Keratinocyte (primary cell): ENCODE measurements around the gene TAF13. TPM values are rescaled to one million over a fixed set of nuclear protein-coding genes. Genes with fewer than 3 reads are reported as not detected.

Experiments
- DNase-seq: peaks from one replicate; pipeline ENCODE4 v3.0.0-alpha.2; 2011; ENCODE audit warnings: low read depth, missing footprints, low spot score
- FAIRE-seq: peaks from 2 replicates; lab custom pipeline; 2011; peaks lifted over from hg19 to GRCh38; lab: Jason Lieb, UNC
- H2AFZ ChIP-seq: 2 replicates; pipeline ENCODE4 v1.6.0; 2012; ENCODE audit warnings: low read length, control low read depth, inconsistent platforms; ENCODE audit not compliant: control insufficient read depth
- H3K27ac ChIP-seq: 2 replicates; pipeline ENCODE4 v1.5.1; 2011; ENCODE audit warnings: low read length; ENCODE audit not compliant: control insufficient read depth, insufficient read depth
- H3K27me3 ChIP-seq: 3 replicates; pipeline ENCODE4 v1.6.0; 2011; ENCODE audit warnings: low read length; ENCODE audit not compliant: control insufficient read depth, insufficient read depth; ENCODE audit errors: extremely low read depth
- H3K36me3 ChIP-seq, 2 experiments: 2 replicates in 1 of 2; 3 replicates in 1 of 2; pipeline ENCODE4 v1.5.1; 2011; ENCODE audit warnings: low read length in 2 of 2, mild to moderate bottlenecking in 1 of 2; ENCODE audit not compliant: control insufficient read depth in 2 of 2, insufficient read depth in 2 of 2; ENCODE audit errors: extremely low read depth in 1 of 2
- H3K4me1 ChIP-seq: 3 replicates; pipeline ENCODE4 v1.5.1; 2011; ENCODE audit warnings: low read length; ENCODE audit not compliant: control insufficient read depth, insufficient read depth; ENCODE audit errors: extremely low read depth
- H3K4me2 ChIP-seq: 3 replicates; pipeline ENCODE4 v1.6.0; 2011; ENCODE audit warnings: low read depth, low read length; ENCODE audit not compliant: control insufficient read depth, insufficient read depth; ENCODE audit errors: extremely low read depth
- H3K4me3 ChIP-seq, 3 experiments: fragments of 200-600 bp in 1 of 3; sonication (generic) in 1 of 3; 2 replicates in 2 of 3; 3 replicates in 1 of 3; pipeline ENCODE4 v1.5.1; 2011 to 2016; ENCODE audit warnings: low read length in 3 of 3, mild to moderate bottlenecking in 3 of 3, control low read depth in 2 of 3, inconsistent platforms in 1 of 3, low read depth in 1 of 3, mixed read lengths in 1 of 3, mixed run types in 1 of 3, moderate library complexity in 1 of 3; ENCODE audit not compliant: control insufficient read depth in 2 of 3, insufficient read depth in 2 of 3; ENCODE audit errors: extremely low read depth in 1 of 3
- H3K79me2 ChIP-seq: 2 replicates; pipeline ENCODE4 v1.6.0; 2012; ENCODE audit warnings: low read length; ENCODE audit not compliant: control insufficient read depth, insufficient read depth
- H3K9ac ChIP-seq: 3 replicates; pipeline ENCODE4 v1.6.0; 2011; ENCODE audit warnings: low read length; ENCODE audit not compliant: control insufficient read depth, insufficient read depth; ENCODE audit errors: extremely low read depth
- H3K9me1 ChIP-seq: 3 replicates; pipeline ENCODE4 v1.6.0; 2011; ENCODE audit warnings: low read length; ENCODE audit not compliant: control insufficient read depth, insufficient read depth; ENCODE audit errors: extremely low read depth
- H3K9me3 ChIP-seq: 2 replicates; pipeline ENCODE4 v1.5.1; 2012; ENCODE audit warnings: low read depth, low read length; ENCODE audit not compliant: control insufficient read depth
- H4K20me1 ChIP-seq: 3 replicates; pipeline ENCODE4 v1.6.0; 2011; ENCODE audit warnings: low read length; ENCODE audit not compliant: control insufficient read depth, insufficient read depth; ENCODE audit errors: extremely low read depth
- EZH2 ChIP-seq: IDR thresholded peaks from one replicate; pipeline ENCODE4 v1.6.1; 2012; ENCODE audit warnings: inconsistent platforms, mild to moderate bottlenecking, low read length, moderate library complexity
- dilution Hi-C: fragments of 300-500 bp; cut with MboI; formaldehyde crosslinking; loops from one replicate; pipeline ENCODE4 v1.7.0; 2020; ENCODE audit warnings: low sequenced_read_pairs; ENCODE audit not compliant: extremely low pct_ligation_motif_present
- polyA minus RNA-seq, 3 experiments: library from RNA; depleted of rRNA, polyadenylated mRNA; stranded (reverse); fragments of >200 nt; gene quantifications; 1 replicate in 1 of 3; 2 replicates in 1 of 3; 3 replicates in 1 of 3; pipeline ENCODE4 v1.2.3, GENCODE V29; 2011
- polyA plus RNA-seq, 5 experiments: library from polyadenylated mRNA; depleted of rRNA in 3 of 5; stranded (reverse) in 3 of 5; stranded (forward) in 1 of 5; unstranded in 1 of 5; fragments of >200 nt; gene quantifications; 1 replicate in 1 of 5; 2 replicates in 3 of 5; 3 replicates in 1 of 5; pipeline versions ENCODE4 v1.2.1 to v1.2.3, GENCODE V29; 2011 to 2012; ENCODE audit warnings: missing spikeins in 2 of 5, low read depth in 1 of 5, low replicate concordance in 1 of 5
- TF ChIP-seq, protein P1 (sequence below), 3 experiments: IDR thresholded peaks in 1 of 3; conservative IDR thresholded peaks in 1 of 3; optimal IDR thresholded peaks in 1 of 3; 2 replicates in 2 of 3; 3 replicates in 1 of 3; pipeline versions ENCODE3 to v1.5.1; 2011; ENCODE audit warnings: low read length in 3 of 3, mild to moderate bottlenecking in 3 of 3, moderate library complexity in 2 of 3, control low read depth in 1 of 3, inconsistent platforms in 1 of 3; ENCODE audit not compliant: insufficient read depth in 2 of 3; ENCODE audit errors: extremely low read depth in 1 of 3

TAF13 gene, protein sequence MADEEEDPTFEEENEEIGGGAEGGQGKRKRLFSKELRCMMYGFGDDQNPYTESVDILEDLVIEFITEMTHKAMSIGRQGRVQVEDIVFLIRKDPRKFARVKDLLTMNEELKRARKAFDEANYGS
- polyA plus RNA-seq: 73.6 to 151 TPM (median 89.7 TPM) in 3 replicates
- 92.6 TPM for polyA plus RNA-seq (2011; ENCODE audit: low read depth)
- polyA plus RNA-seq (2011; cell fraction: cytosol; rRNA removed): 110 and 195 TPM in 2 replicates
- polyA plus RNA-seq (2011; cell fraction: nucleus; rRNA removed): 40.9 and 75.6 TPM in 2 replicates
- 117 and 146 TPM in 2 replicates for polyA plus RNA-seq (2012; ENCODE audit: low replicate concordance)
- polyA minus RNA-seq: 5.0 to 54.0 TPM (median 21.2 TPM) in 3 replicates
- 72.1 TPM for polyA minus RNA-seq (2011; cell fraction: cytosol; rRNA and poly(A)+ RNA removed)
- 19.4 and 44.3 TPM in 2 replicates for polyA minus RNA-seq (2011; cell fraction: nucleus; rRNA and poly(A)+ RNA removed)

- H3K27ac ChIP-seq: peak within 1 kb of the TSS; percentile 93
- peaks cover 14% of the 10 kb centered on the region for H3K4me1 ChIP-seq
- no peaks in the 10 kb centered on the region for H3K9me1 ChIP-seq
- dilution Hi-C loops: no loop called here
- TF ChIP-seq, protein P1, sequence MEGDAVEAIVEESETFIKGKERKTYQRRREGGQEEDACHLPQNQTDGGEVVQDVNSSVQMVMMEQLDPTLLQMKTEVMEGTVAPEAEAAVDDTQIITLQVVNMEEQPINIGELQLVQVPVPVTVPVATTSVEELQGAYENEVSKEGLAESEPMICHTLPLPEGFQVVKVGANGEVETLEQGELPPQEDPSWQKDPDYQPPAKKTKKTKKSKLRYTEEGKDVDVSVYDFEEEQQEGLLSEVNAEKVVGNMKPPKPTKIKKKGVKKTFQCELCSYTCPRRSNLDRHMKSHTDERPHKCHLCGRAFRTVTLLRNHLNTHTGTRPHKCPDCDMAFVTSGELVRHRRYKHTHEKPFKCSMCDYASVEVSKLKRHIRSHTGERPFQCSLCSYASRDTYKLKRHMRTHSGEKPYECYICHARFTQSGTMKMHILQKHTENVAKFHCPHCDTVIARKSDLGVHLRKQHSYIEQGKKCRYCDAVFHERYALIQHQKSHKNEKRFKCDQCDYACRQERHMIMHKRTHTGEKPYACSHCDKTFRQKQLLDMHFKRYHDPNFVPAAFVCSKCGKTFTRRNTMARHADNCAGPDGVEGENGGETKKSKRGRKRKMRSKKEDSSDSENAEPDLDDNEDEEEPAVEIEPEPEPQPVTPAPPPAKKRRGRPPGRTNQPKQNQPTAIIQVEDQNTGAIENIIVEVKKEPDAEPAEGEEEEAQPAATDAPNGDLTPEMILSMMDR (optimal IDR thresholded peaks at IDR 0.05 in 1 of 3, IDR thresholded peaks at IDR 0.05 in 1 of 3, conservative IDR thresholded peaks at IDR 0.05 in 1 of 3; ENCODE audit: extremely low read depth in 1 of 3, insufficient read depth in 2 of 3, low read length in 3 of 3): peak in 1 of 3 experiments; percentile 16
- no peak for TF ChIP-seq EZH2
- H3K36me3 ChIP-seq: peaks cover 0 to 2% of the 10 kb centered on the region in 2 experiments
- H2AFZ ChIP-seq: peak within 1 kb of the TSS; percentile 78
- peak within 1 kb of the TSS; percentile 92 for H3K9ac ChIP-seq
- H3K79me2 ChIP-seq: peaks cover 41% of the 10 kb centered on the region
- H4K20me1 ChIP-seq: no peaks in the 10 kb centered on the region
- H3K4me3 ChIP-seq: peak within 1 kb of the TSS; percentile 67 to 91 (median 87)
- FAIRE-seq: peak; percentile 17
- no peaks in the 10 kb centered on the region for H3K9me3 ChIP-seq
- H3K4me2 ChIP-seq: peak within 1 kb of the TSS; percentile 97
- no peak for DNase-seq
- H3K27me3 ChIP-seq: no peaks in the 10 kb centered on the region
These were observed at the start of gene TAF13 for GRCh38 chr1:109075531-109076490. TAF13 (minus strand) TSS chr1:109076003; CDS start chr1:109075947, 56 bp downstream.

DNA sequence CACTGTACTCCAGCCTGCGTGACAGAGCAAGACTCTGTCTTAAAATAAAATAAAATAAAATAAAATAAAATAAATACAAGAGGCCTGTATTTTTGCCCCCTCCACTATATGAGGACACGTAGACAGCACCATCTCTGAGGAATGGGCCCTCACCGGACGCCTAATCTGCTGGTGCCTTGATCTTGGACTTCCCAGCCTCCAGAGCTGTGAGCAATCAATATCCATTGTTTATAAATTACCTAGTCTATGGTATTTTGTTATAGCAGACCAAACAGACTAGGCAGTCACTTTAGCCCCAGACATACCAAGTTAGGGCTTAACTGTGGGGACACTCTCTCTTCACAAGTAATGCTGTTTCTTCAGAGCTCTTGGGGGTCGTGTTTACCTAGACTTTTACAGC is 44.6 kb upstream of the TAF13 start:
- no peaks in the 10 kb centered on the region for H3K27me3 ChIP-seq
- H3K4me1 ChIP-seq: no peaks in the 10 kb centered on the region
- no peaks in the 10 kb centered on the region for H3K36me3 ChIP-seq
- H3K9ac ChIP-seq: no peak overlapping the region
- H3K9me3 ChIP-seq: no peaks in the 10 kb centered on the region
- H2AFZ ChIP-seq: no peak overlapping the region
- DNase-seq (no peak), FAIRE-seq (no peak)
- no peaks in the 10 kb centered on the region for H3K79me2 ChIP-seq
- dilution Hi-C loops: no loop called here
- no peak overlapping the region for H3K4me2 ChIP-seq
- TF ChIP-seq, protein P1 (optimal IDR thresholded peaks at IDR 0.05 in 1 of 3, IDR thresholded peaks at IDR 0.05 in 1 of 3, conservative IDR thresholded peaks at IDR 0.05 in 1 of 3; ENCODE audit: extremely low read depth in 1 of 3, insufficient read depth in 2 of 3, low read length in 3 of 3): no peak
- TF ChIP-seq EZH2: no peak
- H4K20me1 ChIP-seq: no peaks in the 10 kb centered on the region
- H3K27ac ChIP-seq: no peak overlapping the region
- H3K9me1 ChIP-seq: no peaks in the 10 kb centered on the region
- H3K4me3 ChIP-seq: no peak overlapping the region
